Mucosa of descending colon (tissue), 3 donors: Measurements from ENCODE around the gene LACTBL1. TPM values are rescaled to one million over a fixed set of nuclear protein-coding genes. Genes with fewer than 3 reads are reported as not detected.
A peak's percentile ranks its signal among the peaks of the same experiment; 100 is the strongest.

Source experiments
- ATAC-seq: fragments of 200-7000 bp; cut with Tn5 transposase; one replicate; pipeline ENCODE4 v1.9.1; 2020; ENCODE audit warnings: mild to moderate bottlenecking, moderate library complexity
- DNase-seq, 3 donors: peaks; one replicate each; pipeline ENCODE4 v3.0.0-alpha.2; 2020
- H3K36me3 ChIP-seq: fragments of 200-600 bp; one replicate; pipeline ENCODE4 v1.8.0; 2021; ENCODE audit warnings: low read depth, mild to moderate bottlenecking
- H3K4me1 ChIP-seq: fragments of 200-600 bp; one replicate; pipeline ENCODE4 v1.8.0; 2021; ENCODE audit warnings: low read depth, mild to moderate bottlenecking
- H3K4me3 ChIP-seq: fragments of 200-600 bp; one replicate; pipeline ENCODE4 v1.8.0; 2021; ENCODE audit warnings: mild to moderate bottlenecking
- H3K9me3 ChIP-seq: fragments of 200-600 bp; one replicate; pipeline ENCODE4 v1.8.0; 2021; ENCODE audit warnings: mild to moderate bottlenecking
- intact Hi-C, 2 donors: fragments of 100-400 bp; cut with DNase I in 1 of 2; cut with micrococcal nuclease in 1 of 2; formaldehyde crosslinking; loops; one replicate each; pipeline versions ENCODE4 v1.11.0 to v1.11.1; 2022; cut with DNase I, micrococcal nuclease
- total RNA-seq, 3 donors: library from RNA; stranded (reverse); fragmentation: NEBNext Ultra II Directional in 2 of 3; extraction: Animal tissue kit (Norgen Biotek cat#: 25700) in 2 of 3; gene quantifications; one replicate each; pipeline versions ENCODE4 v1.2.1 to v1.2.4, GENCODE V29; 2021 to 2023
- TF ChIP-seq, protein P1 (sequence below): fragments of 200-600 bp; IDR thresholded peaks from one replicate; pipeline ENCODE4 v1.8.0; 2022; ENCODE audit warnings: antibody characterized with exemption, mild to moderate bottlenecking
- donor health status: DM: no; HTN: no; CAD: no; lungs with moderate emphysema.
- donor health status: DM: no; HTN: no; CAD: no.
- donor health status: DM: no; HTN: yes; CAD: no.

The LACTBL1 gene
- total RNA-seq, 3 donors from 2014 or later = not detected

DNA sequence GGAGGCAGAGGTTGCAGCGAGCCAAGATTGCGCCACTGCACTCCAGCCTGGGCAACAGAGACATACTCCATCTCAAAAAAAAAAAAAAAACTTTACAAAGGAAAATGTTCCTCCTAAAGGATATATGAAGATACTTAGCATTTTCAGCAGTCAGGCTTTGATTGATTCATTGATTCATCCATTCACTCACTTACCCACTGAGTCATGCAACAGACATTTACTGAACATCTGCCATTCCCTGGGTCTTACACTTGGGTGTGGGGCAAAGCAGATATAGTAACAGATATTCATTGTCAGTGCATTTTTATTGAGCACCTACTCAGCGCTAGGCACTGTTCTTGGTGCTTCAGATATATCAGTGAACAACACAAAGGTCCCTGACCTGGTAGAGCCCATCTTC is 5.6 kb upstream of the LACTBL1 start:
- intact Hi-C loops = loop anchor here in 1 of 2 donors (10.0 kb wide), 1 partner anchor 207 kb away; no protein-coding TSS in a partner anchor
- H3K4me3 ChIP-seq = no peak overlapping the region
- no peaks in the 10 kb centered on the region for H3K36me3 ChIP-seq
- no peaks in the 10 kb centered on the region for H3K4me1 ChIP-seq
- no peak for DNase-seq
- H3K9me3 ChIP-seq = no peaks in the 10 kb centered on the region
- ATAC-seq = no peak
- TF ChIP-seq, protein P1, sequence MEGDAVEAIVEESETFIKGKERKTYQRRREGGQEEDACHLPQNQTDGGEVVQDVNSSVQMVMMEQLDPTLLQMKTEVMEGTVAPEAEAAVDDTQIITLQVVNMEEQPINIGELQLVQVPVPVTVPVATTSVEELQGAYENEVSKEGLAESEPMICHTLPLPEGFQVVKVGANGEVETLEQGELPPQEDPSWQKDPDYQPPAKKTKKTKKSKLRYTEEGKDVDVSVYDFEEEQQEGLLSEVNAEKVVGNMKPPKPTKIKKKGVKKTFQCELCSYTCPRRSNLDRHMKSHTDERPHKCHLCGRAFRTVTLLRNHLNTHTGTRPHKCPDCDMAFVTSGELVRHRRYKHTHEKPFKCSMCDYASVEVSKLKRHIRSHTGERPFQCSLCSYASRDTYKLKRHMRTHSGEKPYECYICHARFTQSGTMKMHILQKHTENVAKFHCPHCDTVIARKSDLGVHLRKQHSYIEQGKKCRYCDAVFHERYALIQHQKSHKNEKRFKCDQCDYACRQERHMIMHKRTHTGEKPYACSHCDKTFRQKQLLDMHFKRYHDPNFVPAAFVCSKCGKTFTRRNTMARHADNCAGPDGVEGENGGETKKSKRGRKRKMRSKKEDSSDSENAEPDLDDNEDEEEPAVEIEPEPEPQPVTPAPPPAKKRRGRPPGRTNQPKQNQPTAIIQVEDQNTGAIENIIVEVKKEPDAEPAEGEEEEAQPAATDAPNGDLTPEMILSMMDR = no peak

DNA sequence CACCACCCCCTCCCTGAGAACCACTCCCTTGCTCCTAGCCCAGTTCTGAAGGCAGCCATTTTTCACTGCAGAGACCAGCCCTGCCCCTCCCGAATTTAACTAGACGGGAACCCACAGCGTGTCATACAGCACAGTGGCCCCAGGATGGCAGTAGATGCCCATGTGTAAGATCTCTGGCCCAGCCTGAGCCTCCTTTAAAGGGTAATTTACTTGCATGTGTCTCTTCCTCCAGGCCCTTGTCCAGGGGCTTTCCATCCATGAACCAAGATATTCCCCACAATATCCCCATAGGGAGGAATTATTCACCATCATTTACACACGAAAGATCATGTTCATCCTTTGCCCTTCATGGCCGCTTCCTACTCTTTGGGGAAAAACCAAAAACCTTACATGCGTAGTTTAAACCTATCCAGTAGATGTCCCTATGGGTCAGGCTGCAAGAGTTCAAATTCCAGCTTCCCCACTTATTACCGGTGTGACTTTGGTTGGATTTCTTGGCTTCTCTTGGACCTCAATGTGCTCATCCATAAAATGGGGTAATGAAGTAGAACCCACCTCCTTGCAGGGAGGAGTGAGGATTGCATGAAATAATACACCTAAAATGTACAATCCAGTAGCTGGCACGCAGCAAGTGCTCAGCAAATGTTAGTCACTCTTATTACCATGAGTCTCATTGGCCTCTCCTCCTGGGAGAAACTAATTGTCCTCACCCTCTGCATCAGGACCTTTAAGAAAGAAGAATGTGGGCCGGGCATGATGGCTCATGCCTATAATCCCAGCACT is 4.0 kb upstream of the LACTBL1 start:
- ATAC-seq = peak; percentile 96
- H3K36me3 ChIP-seq = no peaks in the 10 kb centered on the region
- H3K9me3 ChIP-seq = no peaks in the 10 kb centered on the region
- TF ChIP-seq, protein P1 = peak; percentile 55
- no peak overlapping the region for H3K4me3 ChIP-seq
- no peaks in the 10 kb centered on the region for H3K4me1 ChIP-seq
- peak in 2 of 3 donors; percentile 72 to 73 for DNase-seq
- intact Hi-C loops = loop anchor here in 1 of 2 donors (10.0 kb wide), 1 partner anchor 208 kb away; no protein-coding TSS in a partner anchor

DNA sequence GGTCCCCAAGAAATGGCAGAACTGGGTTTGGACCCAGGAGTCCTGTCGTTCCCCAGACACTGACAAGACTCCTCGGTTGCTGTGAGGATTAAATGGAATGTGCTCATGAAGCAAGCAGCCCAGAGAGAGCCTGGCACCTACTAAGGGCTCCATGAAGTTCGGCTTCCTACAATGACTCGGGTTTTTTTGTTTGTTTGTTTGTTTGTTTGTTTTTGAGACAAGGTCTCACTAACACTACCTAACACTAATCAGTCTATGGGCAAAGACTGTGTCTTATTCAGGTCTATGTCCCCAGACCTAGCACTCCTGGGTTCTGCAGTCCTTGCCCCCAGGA is 3.4 kb upstream of the LACTBL1 start:
- H3K9me3 ChIP-seq = no peaks in the 10 kb centered on the region
- intact Hi-C loops = loop anchor here in 1 of 2 donors (10.0 kb wide), 1 partner anchor 209 kb away; no protein-coding TSS in a partner anchor
- TF ChIP-seq, protein P1 = no peak
- H3K36me3 ChIP-seq = no peaks in the 10 kb centered on the region
- H3K4me3 ChIP-seq = no peak overlapping the region
- no peak for ATAC-seq
- no peaks in the 10 kb centered on the region for H3K4me1 ChIP-seq
- no peak for DNase-seq

DNA sequence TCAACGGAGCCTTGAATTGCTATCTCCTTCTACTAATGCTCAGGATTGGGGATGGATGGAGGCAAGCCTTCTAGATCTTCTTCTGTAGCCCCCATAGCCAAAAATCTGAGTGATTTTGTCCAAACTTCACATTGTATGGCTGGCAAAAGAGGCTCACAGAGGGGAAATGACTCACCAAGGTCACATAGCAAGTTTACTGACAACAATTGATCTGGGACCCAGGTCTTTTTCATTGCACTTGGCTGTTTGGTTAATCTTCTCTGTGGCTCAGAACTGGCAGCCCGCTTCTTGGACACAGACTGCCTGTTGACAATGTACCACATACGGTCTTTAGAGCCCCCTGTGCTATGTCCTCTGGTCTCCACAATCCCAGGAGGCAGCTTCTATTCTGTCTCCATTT is 3.0 kb upstream of the LACTBL1 start:
- Histone ChIP-seq H3K36me3 (no peaks in the 10 kb centered on the region), H3K4me1 (no peaks in the 10 kb centered on the region), H3K9me3 (no peaks in the 10 kb centered on the region), H3K4me3 (no peak overlapping the region)
- no peak for ATAC-seq
- intact Hi-C loops = loop anchor here in 1 of 2 donors (10.0 kb wide), 1 partner anchor 209 kb away; no protein-coding TSS in a partner anchor
- TF ChIP-seq, protein P1 = no peak
- DNase-seq = no peak

DNA sequence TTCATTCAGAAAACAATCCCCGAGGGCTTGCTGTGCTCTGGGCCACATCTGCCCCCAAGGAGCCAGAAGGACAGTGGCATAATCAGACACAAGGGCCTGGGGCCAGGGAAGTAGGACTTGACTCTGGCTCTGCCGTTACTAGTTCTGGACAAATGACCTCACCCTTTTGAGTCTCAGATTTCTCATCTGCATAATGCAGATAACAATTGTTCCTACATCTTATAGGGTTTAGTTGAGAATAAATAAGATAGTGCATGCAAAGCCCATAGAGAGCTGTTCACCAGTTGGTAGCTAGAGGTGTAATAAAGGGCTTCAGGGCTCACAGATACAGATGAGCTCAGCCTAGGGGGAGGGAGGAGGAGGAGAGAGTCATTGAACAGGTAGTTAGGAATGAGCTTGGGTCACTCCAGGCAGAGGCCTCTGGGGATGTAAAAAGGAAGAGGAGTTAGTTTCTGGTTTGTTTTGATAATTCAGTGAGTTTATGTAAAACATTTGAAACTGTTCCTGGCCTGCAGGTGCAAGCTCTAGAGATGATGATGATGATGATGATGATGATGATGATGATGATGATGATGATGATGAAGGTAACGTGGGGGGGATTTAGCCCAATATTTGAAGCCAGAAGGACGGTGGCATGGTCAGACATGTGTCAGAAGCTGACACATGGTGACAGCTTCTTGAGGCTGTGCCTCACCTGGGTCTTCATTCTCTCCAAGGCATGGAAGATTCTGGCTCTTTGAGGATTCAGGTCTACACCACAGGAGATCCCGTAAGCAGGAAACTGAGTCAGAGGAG is 858 bp downstream of the LACTBL1 start:
- no peaks in the 10 kb centered on the region for H3K9me3 ChIP-seq
- H3K4me3 ChIP-seq = no peak overlapping the region
- DNase-seq (no peak), ATAC-seq (peak; percentile 3)
- intact Hi-C loops = loop anchor here in 1 of 2 donors (10.0 kb wide), 1 partner anchor 213 kb away; no protein-coding TSS in a partner anchor
- no peaks in the 10 kb centered on the region for H3K4me1 ChIP-seq
- no peaks in the 10 kb centered on the region for H3K36me3 ChIP-seq
- TF ChIP-seq, protein P1 = no peak
